Heart left ventricle (tissue), 13 donors: ENCODE data around the gene CNIH2.

Experiments used
- POLR2A ChIP-seq, 2 donors: fragments of 450-650 bp; IDR thresholded peaks; one replicate each; pipeline ENCODE4 v1.6.1; 2017; ENCODE audit warnings: antibody characterized with exemption in 2 of 2, mild to moderate bottlenecking in 2 of 2, moderate library complexity in 2 of 2
- TF ChIP-seq, protein P1 (sequence below), 12 donors: fragments of 200-600 bp; sonication (generic) in 4 of 12; IDR thresholded peaks; one replicate each; pipeline versions ENCODE4 v1.5.0 to v1.8.0; 2018 to 2022; ENCODE audit warnings: antibody characterized with exemption in 12 of 12, mild to moderate bottlenecking in 5 of 12
- donor health status: ischemic (EF 13 %, LVEDD 7.1; RV severe dilation, severe dysfunction).
- donor health status: DM: no; HTN: yes; CAD: no.
- donor health status: DM: no; HTN: no; CAD: no.
- donor health status: ischemic (EF 25% LVEDD 6.9; RV normal size, moderate dysfunction).
- donor health status: ischemic (EF 25% LVEDD 5.7; RV mildly dilated, moderate dysfunction).
- donor health status: ischemic (EF 35%, LVEDD 5.7; RV mildly dilated, moderate dysfunction).
- donor health status: nonischemic (EF 11% LVEDD 7.7; RV severe dilation, severe dysfunction).
- donor health status: DM: yes; HTN: yes; CAD: no.
- donor health status: PGD.
- donor health status: ischemic (EF 29% LVEDD 5.4; RV normal size, mild dysfunction).
- donor health status: nonischemic (EF 23%, LVEDD 6.1; RV moderate dilation, normal function).

- TF ChIP-seq, protein P1, sequence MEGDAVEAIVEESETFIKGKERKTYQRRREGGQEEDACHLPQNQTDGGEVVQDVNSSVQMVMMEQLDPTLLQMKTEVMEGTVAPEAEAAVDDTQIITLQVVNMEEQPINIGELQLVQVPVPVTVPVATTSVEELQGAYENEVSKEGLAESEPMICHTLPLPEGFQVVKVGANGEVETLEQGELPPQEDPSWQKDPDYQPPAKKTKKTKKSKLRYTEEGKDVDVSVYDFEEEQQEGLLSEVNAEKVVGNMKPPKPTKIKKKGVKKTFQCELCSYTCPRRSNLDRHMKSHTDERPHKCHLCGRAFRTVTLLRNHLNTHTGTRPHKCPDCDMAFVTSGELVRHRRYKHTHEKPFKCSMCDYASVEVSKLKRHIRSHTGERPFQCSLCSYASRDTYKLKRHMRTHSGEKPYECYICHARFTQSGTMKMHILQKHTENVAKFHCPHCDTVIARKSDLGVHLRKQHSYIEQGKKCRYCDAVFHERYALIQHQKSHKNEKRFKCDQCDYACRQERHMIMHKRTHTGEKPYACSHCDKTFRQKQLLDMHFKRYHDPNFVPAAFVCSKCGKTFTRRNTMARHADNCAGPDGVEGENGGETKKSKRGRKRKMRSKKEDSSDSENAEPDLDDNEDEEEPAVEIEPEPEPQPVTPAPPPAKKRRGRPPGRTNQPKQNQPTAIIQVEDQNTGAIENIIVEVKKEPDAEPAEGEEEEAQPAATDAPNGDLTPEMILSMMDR (IDR thresholded peaks at IDR 0.05), result no peak
- TF ChIP-seq POLR2A (IDR thresholded peaks at IDR 0.05), result no peak
Measured at GRCh38 chr11:66322732-66323427, 44.9 kb downstream of the CNIH2 start.
